Adrenal gland (tissue), 12 donors: ENCODE data around the gene ATPAF2. TPM values are rescaled to one million over a fixed set of nuclear protein-coding genes. Genes with fewer than 3 reads are reported as not detected.

Experiments used
- DNase-seq, 7 donors: peaks; one replicate each; pipeline ENCODE4 v3.0.0-alpha.2; 2019 to 2020
- H3K27ac ChIP-seq, 5 donors: fragments of 200-600 bp; sonication (generic) in 4 of 5; 1 replicate in 3 of 5; 2 replicates in 2 of 5; pipeline versions ENCODE4 v1.5.1 to v1.8.0; 2016 to 2020; ENCODE audit warnings: mild to moderate bottlenecking in 1 of 5
- H3K27me3 ChIP-seq: fragments of 200-600 bp; 2 replicates; pipeline ENCODE4 v1.8.0; 2021
- H3K36me3 ChIP-seq, 2 donors: fragments of 200-600 bp; replicated peaks in 1 of 2; 1 replicate in 1 of 2; 2 replicates in 1 of 2; pipeline versions ENCODE4 v1.5.1 to v1.8.0; 2018 to 2022
- H3K4me1 ChIP-seq, 2 donors: fragments of 200-600 bp; replicated peaks in 1 of 2; 1 replicate in 1 of 2; 2 replicates in 1 of 2; pipeline versions ENCODE4 v1.5.1 to v1.8.0; 2018 to 2021
- H3K4me3 ChIP-seq, 4 donors: fragments of 200-600 bp; sonication (generic) in 3 of 4; one replicate each; pipeline ENCODE4 v1.5.1; 2016 to 2018
- H3K9me3 ChIP-seq, 3 donors: fragments of 200-600 bp; sonication (generic) in 1 of 3; replicated peaks in 1 of 3; 1 replicate in 2 of 3; 2 replicates in 1 of 3; pipeline versions ENCODE4 v1.5.1 to v1.8.0; 2016 to 2021
- CTCF ChIP-seq, 6 experiments: fragments of 450-650 bp in 4 of 6; fragments of 200-600 bp in 2 of 6; sonication (generic) in 1 of 6; IDR thresholded peaks; 1 replicate in 5 of 6; 2 replicates in 1 of 6; pipeline versions ENCODE4 v1.5.1 to v1.8.0; 2016 to 2021; ENCODE audit warnings: antibody characterized with exemption in 6 of 6, mild to moderate bottlenecking in 2 of 6, moderate library complexity in 1 of 6
- POLR2A ChIP-seq, 2 donors: fragments of 450-650 bp; IDR thresholded peaks; one replicate each; pipeline ENCODE4 v1.6.1; 2017; ENCODE audit warnings: antibody characterized with exemption in 2 of 2, mild to moderate bottlenecking in 2 of 2, moderate library complexity in 1 of 2
- WGBS, 4 donors: extraction: QIAGEN DNeasy Blood & Tissue Kit in 2 of 4; methylation state at CpG; one replicate each; pipeline versions ENCODE4 v1.1.5 to v1.1.7; 2013 to 2017; 5-methylcytosine and 5-hydroxymethylcytosine counted together
- intact Hi-C, 2 donors: fragments of 100-400 bp; cut with DNase I; formaldehyde crosslinking; loops; one replicate each; pipeline versions ENCODE4 v1.14.1 to v1.15.0; 2022 to 2023
- polyA plus RNA-seq, 3 donors: library from polyadenylated mRNA; stranded (reverse); fragments of 200-250 nt in 2 of 3; fragments of 350-450 nt in 1 of 3; fragmentation: Illumina TruSeq in 1 of 3; extraction: RNeasy Lipid Tissue Mini Kit (QIAGEN cat#74804) in 1 of 3; gene quantifications; one replicate each; pipeline ENCODE4 v1.2.3, GENCODE V29; 2013 to 2014
- total RNA-seq, 9 donors: library from RNA; depleted of rRNA in 4 of 9; stranded (reverse); fragments of >200 nt in 4 of 9; fragments of 120-200 nt in 1 of 9; fragmentation: NEBNext Ultra II Directional in 1 of 9; extraction: Animal tissue kit (Norgen Biotek cat#: 25700) in 1 of 9; gene quantifications; one replicate each; pipeline versions ENCODE4 v1.1.0 to v1.2.4, GENCODE V29; 2013 to 2023
- donor health status: healthy with polysubstance abuse.
- donor health status: Bipolar disorder and iron deficiency.
- donor health status: DM: yes; HTN: yes; CAD: no.
- donor health status: DM: no; HTN: no; CAD: no.
- donor health status: DM: no; HTN: no; CAD: no.
- donor health status: DM: yes; HTN: yes; CAD: no.

Gene ATPAF2
- total and polyA plus RNA-seq, 12 donors, result 32.5 to 68.6 (median 45.4) TPM

GRCh38 chr17:18025241-18025944 lies 13.6 kb downstream of the ATPAF2 start:
- H3K9me3 ChIP-seq, result no peaks in the 10 kb centered on the region
- H3K4me1 ChIP-seq, result no peaks in the 10 kb centered on the region
- peak overlapping the region in 1 of 5 donors; percentile 55 for H3K27ac ChIP-seq
- intact Hi-C loops, result loop anchor here in 1 of 2 donors (10.0 kb wide), 2 partner anchors 141 to 221 kb away; no protein-coding TSS in a partner anchor
- H3K4me3 ChIP-seq, result no peak overlapping the region
- no peak for TF ChIP-seq POLR2A (IDR thresholded peaks at IDR 0.05)
- TF ChIP-seq CTCF (IDR thresholded peaks at IDR 0.05), result no peak
- peaks cover 0 to 18% of the 10 kb centered on the region in 2 donors for H3K36me3 ChIP-seq
- H3K27me3 ChIP-seq, result no peaks in the 10 kb centered on the region
- WGBS, 4 donors, result 62 to 77% (median 67%) methylated on average over 5 of the region's 5 CpGs
- DNase-seq, result no peak

- intact Hi-C loops, result loop anchor here in 1 of 2 donors (10.0 kb wide), 2 partner anchors 137 to 217 kb away; no protein-coding TSS in a partner anchor
- Histone ChIP-seq H3K9me3 (no peaks in the 10 kb centered on the region), H3K36me3 (peaks cover 0 to 18% of the 10 kb centered on the region in 2 donors), H3K27me3 (no peaks in the 10 kb centered on the region), H3K27ac (no peak overlapping the region), H3K4me1 (peaks cover 16 to 18% of the 10 kb centered on the region in 2 donors), H3K4me3 (no peak overlapping the region)
- no peak for TF ChIP-seq POLR2A (IDR thresholded peaks at IDR 0.05)
- TF ChIP-seq CTCF (IDR thresholded peaks at IDR 0.05), result no peak
- 84 to 98% (median 96%) methylated on average over 4 to 5 of the region's 5 CpGs for WGBS, 4 donors
- DNase-seq, result no peak
Observed at GRCh38 chr17:18021372-18021771, 17.6 kb downstream of the ATPAF2 start.

GRCh38 chr17:18020971-18021370 lies 18.0 kb downstream of the ATPAF2 start:
- WGBS, 4 donors, result 98 to 100% (median 100%) methylated on average over 6 of the region's 6 CpGs
- Histone ChIP-seq H3K36me3 (peaks cover 0 to 16% of the 10 kb centered on the region in 2 donors), H3K4me1 (peaks cover 16 to 18% of the 10 kb centered on the region in 2 donors), H3K27ac (no peak overlapping the region), H3K27me3 (no peaks in the 10 kb centered on the region), H3K4me3 (no peak overlapping the region), H3K9me3 (no peaks in the 10 kb centered on the region)
- no peak for DNase-seq
- intact Hi-C loops, result loop anchor here in 1 of 2 donors (10.0 kb wide), 2 partner anchors 136 to 216 kb away; no protein-coding TSS in a partner anchor
- TF ChIP-seq POLR2A (IDR thresholded peaks at IDR 0.05), result no peak
- TF ChIP-seq CTCF (IDR thresholded peaks at IDR 0.05), result no peak

- 88 to 94% (median 90%) methylated on average over 2 of the region's 2 CpGs for WGBS, 4 donors
- Histone ChIP-seq H3K27ac (no peak overlapping the region), H3K27me3 (no peaks in the 10 kb centered on the region), H3K9me3 (no peaks in the 10 kb centered on the region), H3K4me3 (no peak overlapping the region), H3K4me1 (peaks cover 16 to 18% of the 10 kb centered on the region in 2 donors), H3K36me3 (peaks cover 0 to 14% of the 10 kb centered on the region in 2 donors)
- intact Hi-C loops, result loop anchor here in 1 of 2 donors (10.0 kb wide), 2 partner anchors 135 to 215 kb away; no protein-coding TSS in a partner anchor
- no peak for TF ChIP-seq CTCF (IDR thresholded peaks at IDR 0.05)
- TF ChIP-seq POLR2A (IDR thresholded peaks at IDR 0.05), result no peak
- DNase-seq, result no peak
Observed at GRCh38 chr17:18019838-18020154, 19.2 kb downstream of the ATPAF2 start.
